ENCODE measurements around the gene SHMT1. TPM values are rescaled to one million over a fixed set of nuclear protein-coding genes. Genes with fewer than 3 reads are reported as not detected.
A peak's percentile ranks its signal among the peaks of the same experiment; 100 is the strongest.
"Not testable (repeated sequence)": the region's sequence is repeated elsewhere in the genome, so short reads cannot be mapped to it uniquely, and the experiment has no call there.

Gene SHMT1
- total and polyA plus RNA-seq, 10 donors = 9.1 to 68.7 (median 39.7) TPM

DNA sequence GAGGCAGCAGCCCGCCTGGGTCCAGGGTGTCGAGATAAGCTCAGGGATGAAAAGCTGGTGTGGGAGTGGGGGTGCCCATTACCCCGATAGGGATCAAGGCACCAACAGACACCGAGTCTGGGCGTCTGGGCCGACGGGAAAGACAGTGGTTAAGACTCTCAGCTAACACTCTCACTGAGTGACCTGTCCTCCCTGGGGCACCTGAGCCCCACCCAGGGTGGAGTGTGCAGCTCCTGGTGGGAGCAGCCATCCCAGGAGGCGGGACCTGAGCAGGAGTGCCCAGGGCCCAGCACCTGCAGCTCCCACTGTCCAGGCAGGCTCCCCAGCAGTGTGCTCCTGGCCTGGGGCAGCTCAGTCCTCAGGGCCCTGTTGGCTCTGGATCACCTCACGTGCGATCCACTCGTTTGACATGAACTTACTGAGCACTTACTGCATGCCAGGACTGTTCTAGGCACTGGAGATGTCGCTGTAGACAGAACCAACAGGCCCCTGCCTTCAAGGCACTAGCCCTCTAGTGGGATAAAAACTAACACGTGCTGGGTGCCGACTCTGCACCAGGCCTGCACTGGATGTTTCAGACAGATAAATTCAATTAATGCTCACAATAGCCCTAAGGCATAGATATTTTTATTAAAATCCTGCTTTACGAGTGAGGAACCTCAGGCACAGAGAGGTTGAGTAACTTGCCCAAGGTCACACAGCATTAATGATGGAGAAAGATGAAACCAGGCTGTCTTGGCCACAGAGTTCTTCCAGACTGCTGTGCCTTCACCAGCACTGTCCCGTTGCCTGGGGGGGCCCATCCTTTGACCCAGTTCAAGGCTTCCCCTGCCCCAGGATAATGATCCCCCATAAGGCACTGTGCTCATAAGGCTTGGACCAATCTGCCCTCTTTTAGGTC lies 16.1 kb upstream of the SHMT1 start:
- H3K4me1 ChIP-seq = peaks cover 0 to 23% (median 10%) of the 10 kb centered on the region in 6 donors
- no peak overlapping the region for H3K27ac ChIP-seq
- TF ChIP-seq, protein P1, sequence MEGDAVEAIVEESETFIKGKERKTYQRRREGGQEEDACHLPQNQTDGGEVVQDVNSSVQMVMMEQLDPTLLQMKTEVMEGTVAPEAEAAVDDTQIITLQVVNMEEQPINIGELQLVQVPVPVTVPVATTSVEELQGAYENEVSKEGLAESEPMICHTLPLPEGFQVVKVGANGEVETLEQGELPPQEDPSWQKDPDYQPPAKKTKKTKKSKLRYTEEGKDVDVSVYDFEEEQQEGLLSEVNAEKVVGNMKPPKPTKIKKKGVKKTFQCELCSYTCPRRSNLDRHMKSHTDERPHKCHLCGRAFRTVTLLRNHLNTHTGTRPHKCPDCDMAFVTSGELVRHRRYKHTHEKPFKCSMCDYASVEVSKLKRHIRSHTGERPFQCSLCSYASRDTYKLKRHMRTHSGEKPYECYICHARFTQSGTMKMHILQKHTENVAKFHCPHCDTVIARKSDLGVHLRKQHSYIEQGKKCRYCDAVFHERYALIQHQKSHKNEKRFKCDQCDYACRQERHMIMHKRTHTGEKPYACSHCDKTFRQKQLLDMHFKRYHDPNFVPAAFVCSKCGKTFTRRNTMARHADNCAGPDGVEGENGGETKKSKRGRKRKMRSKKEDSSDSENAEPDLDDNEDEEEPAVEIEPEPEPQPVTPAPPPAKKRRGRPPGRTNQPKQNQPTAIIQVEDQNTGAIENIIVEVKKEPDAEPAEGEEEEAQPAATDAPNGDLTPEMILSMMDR (IDR thresholded peaks at IDR 0.05 in 8 of 11, conservative IDR thresholded peaks at IDR 0.05 in 3 of 11) = no peak
- TF ChIP-seq POLR2AphosphoS5 (IDR thresholded peaks at IDR 0.05) (no peak), POLR2A (IDR thresholded peaks at IDR 0.05) (no peak)
- intact Hi-C loops (cut with DNase I; ENCODE audit: low total_unique reads) = no loop called here
- peaks cover 0 to 10% (median 6%) of the 10 kb centered on the region in 8 donors for H3K9me3 ChIP-seq
- H3K27me3 ChIP-seq (replicated peaks in 1 of 7) = peaks cover 0 to 53% (median 33%) of the 10 kb centered on the region in 7 donors
- 81 to 89% (median 87%) methylated on average over 9 to 16 of the region's 16 CpGs for WGBS, 5 donors
- H3K4me3 ChIP-seq = no peak overlapping the region
- DNase-seq = peak; percentile 58
- H3K36me3 ChIP-seq = no peaks in the 10 kb centered on the region

DNA sequence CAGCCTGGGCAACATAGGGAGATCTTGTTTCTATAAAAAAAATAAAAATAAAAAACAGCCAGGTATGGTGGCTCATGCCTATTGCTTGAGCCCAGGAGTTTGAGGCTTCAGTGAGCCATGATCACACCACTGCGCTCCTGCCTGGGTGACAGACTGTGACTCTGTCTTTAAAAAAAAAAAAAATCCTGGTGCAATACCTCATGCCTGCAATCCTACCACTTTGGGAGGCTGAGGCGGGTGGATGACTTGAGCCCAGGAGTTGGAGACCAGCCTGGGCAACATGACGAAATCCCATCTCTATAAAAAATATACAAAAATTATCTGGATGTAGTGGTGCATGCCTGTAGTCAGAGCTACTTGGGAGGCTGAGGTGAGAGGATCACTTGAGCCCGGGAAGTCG lies 15.3 kb upstream of the SHMT1 start:
- WGBS, 5 donors = 79 to 92% (median 85%) methylated on average over 5 of the region's 5 CpGs
- H3K4me3 ChIP-seq; H3K36me3 ChIP-seq; intact Hi-C loops (cut with DNase I; ENCODE audit: low total_unique reads); DNase-seq; H3K27ac ChIP-seq: not testable (repeated sequence)
- Histone ChIP-seq H3K27me3 (replicated peaks in 1 of 7) (peaks cover 0 to 46% (median 33%) of the 10 kb centered on the region in 7 donors), H3K9me3 (peaks cover 0 to 10% (median 6%) of the 10 kb centered on the region in 8 donors), H3K4me1 (peaks cover 0 to 23% (median 10%) of the 10 kb centered on the region in 6 donors)

DNA sequence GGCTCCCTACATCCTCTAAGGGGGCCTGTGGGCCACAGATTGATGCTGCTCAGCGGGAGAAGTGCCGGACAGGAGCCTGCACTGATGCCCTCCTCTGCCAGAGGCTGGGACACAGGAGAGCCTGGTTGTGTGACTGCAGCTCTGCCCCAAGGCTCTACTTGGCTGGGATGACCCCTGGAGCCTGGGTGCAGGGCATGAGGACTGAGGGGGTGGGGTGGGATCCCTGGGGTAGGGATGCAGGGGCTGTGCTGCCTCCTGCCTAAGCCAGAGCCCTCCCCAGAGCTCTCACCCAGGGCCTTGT lies 14.8 kb upstream of the SHMT1 start:
- Histone ChIP-seq H3K4me1 (peaks cover 0 to 22% (median 10%) of the 10 kb centered on the region in 6 donors), H3K27me3 (replicated peaks in 1 of 7) (peaks cover 0 to 41% (median 31%) of the 10 kb centered on the region in 7 donors), H3K36me3 (no peaks in the 10 kb centered on the region), H3K9me3 (peaks cover 0 to 10% (median 6%) of the 10 kb centered on the region in 8 donors), H3K27ac (no peak overlapping the region), H3K4me3 (no peak overlapping the region)
- intact Hi-C loops (cut with DNase I; ENCODE audit: low total_unique reads) = no loop called here
- TF ChIP-seq, protein P1 (IDR thresholded peaks at IDR 0.05 in 8 of 11, conservative IDR thresholded peaks at IDR 0.05 in 3 of 11) = no peak
- DNase-seq = no peak
- WGBS, 5 donors = 83 to 100% (median 94%) methylated on average over 2 of the region's 2 CpGs; no CpG with 5 or more reads in 1 of the 5 donors

GRCh38 chr17:18377437-18378204 lies 14.3 kb upstream of the SHMT1 start, which contains the start of gene EVPLL:
Gene EVPLL (plus strand): TSS chr17:18377778. CDS start chr17:18380938, 3,160 bp downstream.
- H3K27me3 ChIP-seq (replicated peaks in 1 of 7) = peaks cover 0 to 36% (median 26%) of the 10 kb centered on the region in 7 donors
- WGBS, 5 donors = 43 to 55% (median 47%) methylated on average over 15 to 20 of the region's 20 CpGs
- intact Hi-C loops (cut with DNase I; ENCODE audit: low total_unique reads) = no loop called here

More at GRCh38 chr17:18377437-18378204, 14.3 kb upstream of the SHMT1 start, which contains the start of gene EVPLL:
- DNase-seq = peak; percentile 83
- no peak within 1 kb of the TSS for H3K27ac ChIP-seq
- no peaks in the 10 kb centered on the region for H3K36me3 ChIP-seq
- H3K4me1 ChIP-seq = peaks cover 0 to 17% (median 7%) of the 10 kb centered on the region in 6 donors
- peaks cover 0 to 10% (median 6%) of the 10 kb centered on the region in 8 donors for H3K9me3 ChIP-seq
- no peak within 1 kb of the TSS for H3K4me3 ChIP-seq
- TF ChIP-seq POLR2AphosphoS5 (IDR thresholded peaks at IDR 0.05) = peak in 1 of 3 donors; percentile 17
- TF ChIP-seq, protein P1 (IDR thresholded peaks at IDR 0.05 in 8 of 11, conservative IDR thresholded peaks at IDR 0.05 in 3 of 11) = no peak
- no peak for TF ChIP-seq POLR2A (IDR thresholded peaks at IDR 0.05)

All from spleen (tissue), 11 donors.